Measurements from ENCODE around the gene ANKMY1.

ANKMY1 gene

GRCh38 chr2:240440704-240441320 is 117.0 kb downstream of the ANKMY1 start:
- peaks cover 57% of the 10 kb centered on the region; the same call in 1 of the 2 replicates for H3K27me3 ChIP-seq (ENCODE audit: insufficient read depth, low read depth)
- no peaks in the 10 kb centered on the region for H3K4me1 ChIP-seq (ENCODE audit: low read depth, poor library complexity, severe bottlenecking)
- no peaks in the 10 kb centered on the region for H3K36me3 ChIP-seq (ENCODE audit: insufficient read depth)
- TF ChIP-seq CTCF (conservative IDR thresholded peaks at IDR 0.05; ENCODE audit: low read depth, low read length), result no peak
- no peaks in the 10 kb centered on the region for H4K20me1 ChIP-seq (ENCODE audit: insufficient read depth)
- H2AFZ ChIP-seq (ENCODE audit: low read depth), result no peak overlapping the region
- no peak overlapping the region for H3K9ac ChIP-seq
- H3K79me2 ChIP-seq (ENCODE audit: insufficient read depth, low read depth), result no peaks in the 10 kb centered on the region
- no peak overlapping the region for H3K4me2 ChIP-seq
- no peak overlapping the region for H3K4me3 ChIP-seq (IDR thresholded peaks at IDR 0.05; ENCODE audit: insufficient read depth, low read depth, low read length)
- H3K27ac ChIP-seq, result no peak overlapping the region

- H3K9ac ChIP-seq, result no peak overlapping the region
- no peaks in the 10 kb centered on the region for H3K4me1 ChIP-seq (ENCODE audit: low read depth, poor library complexity, severe bottlenecking)
- no peak for TF ChIP-seq CTCF (conservative IDR thresholded peaks at IDR 0.05; ENCODE audit: low read depth, low read length)
- no peak overlapping the region for H3K4me2 ChIP-seq
- H3K79me2 ChIP-seq (ENCODE audit: insufficient read depth, low read depth), result no peaks in the 10 kb centered on the region
- no peak overlapping the region for H3K27ac ChIP-seq
- no peak overlapping the region for H2AFZ ChIP-seq (ENCODE audit: low read depth)
- H3K27me3 ChIP-seq (ENCODE audit: insufficient read depth, low read depth), result peaks cover 57% of the 10 kb centered on the region; the same call in 1 of the 2 replicates
- no peaks in the 10 kb centered on the region for H3K36me3 ChIP-seq (ENCODE audit: insufficient read depth)
- no peak overlapping the region for H3K4me3 ChIP-seq (IDR thresholded peaks at IDR 0.05; ENCODE audit: insufficient read depth, low read depth, low read length)
- H4K20me1 ChIP-seq (ENCODE audit: insufficient read depth), result no peaks in the 10 kb centered on the region
Measured at GRCh38 chr2:240440251-240440650, 117.5 kb downstream of the ANKMY1 start.

- no peak overlapping the region for H3K27ac ChIP-seq
- H3K79me2 ChIP-seq (ENCODE audit: insufficient read depth, low read depth), result no peaks in the 10 kb centered on the region
- peaks cover 56% of the 10 kb centered on the region; the same call in 1 of the 2 replicates for H3K27me3 ChIP-seq (ENCODE audit: insufficient read depth, low read depth)
- H4K20me1 ChIP-seq (ENCODE audit: insufficient read depth), result no peaks in the 10 kb centered on the region
- no peak for TF ChIP-seq CTCF (conservative IDR thresholded peaks at IDR 0.05; ENCODE audit: low read depth, low read length)
- H3K4me3 ChIP-seq (IDR thresholded peaks at IDR 0.05; ENCODE audit: insufficient read depth, low read depth, low read length), result no peak overlapping the region
- H3K4me1 ChIP-seq (ENCODE audit: low read depth, poor library complexity, severe bottlenecking), result no peaks in the 10 kb centered on the region
- H3K4me2 ChIP-seq, result no peak overlapping the region
- H3K9ac ChIP-seq, result no peak overlapping the region
- H3K36me3 ChIP-seq (ENCODE audit: insufficient read depth), result no peaks in the 10 kb centered on the region
- no peak overlapping the region for H2AFZ ChIP-seq (ENCODE audit: low read depth)
Measured at GRCh38 chr2:240439698-240440151, 118.1 kb downstream of the ANKMY1 start.

- Histone ChIP-seq H3K27ac (no peak overlapping the region), H3K4me3 (IDR thresholded peaks at IDR 0.05; ENCODE audit: insufficient read depth, low read depth, low read length) (no peak overlapping the region), H3K79me2 (ENCODE audit: insufficient read depth, low read depth) (no peaks in the 10 kb centered on the region), H3K36me3 (ENCODE audit: insufficient read depth) (no peaks in the 10 kb centered on the region), H4K20me1 (ENCODE audit: insufficient read depth) (no peaks in the 10 kb centered on the region), H3K4me2 (no peak overlapping the region), H2AFZ (ENCODE audit: low read depth) (no peak overlapping the region), H3K9ac (no peak overlapping the region), H3K27me3 (ENCODE audit: insufficient read depth, low read depth) (peaks cover 55% of the 10 kb centered on the region; the same call in 1 of the 2 replicates), H3K4me1 (ENCODE audit: low read depth, poor library complexity, severe bottlenecking) (no peaks in the 10 kb centered on the region)
- no peak for TF ChIP-seq CTCF (conservative IDR thresholded peaks at IDR 0.05; ENCODE audit: low read depth, low read length)
Measured at GRCh38 chr2:240438810-240439697, 118.7 kb downstream of the ANKMY1 start.
